KMS-11 (cell line): Measurements from ENCODE around the gene LILRB1.

Source experiments
- H2AFZ ChIP-seq: fragments of 200-600 bp; sonication (generic); 2 replicates; pipeline ENCODE4 v1.6.1; 2016; ENCODE audit warnings: antibody characterized with exemption, mixed run types, low read depth
- H3K27ac ChIP-seq: fragments of 200-600 bp; sonication (generic); 2 replicates; pipeline ENCODE4 v1.6.1; 2016; ENCODE audit warnings: mild to moderate bottlenecking, mixed run types
- H3K27me3 ChIP-seq: fragments of 200-600 bp; sonication (generic); 2 replicates; pipeline ENCODE4 v1.6.1; 2017; ENCODE audit warnings: mild to moderate bottlenecking, low read depth, mixed run types, moderate library complexity; ENCODE audit not compliant: insufficient read depth
- H3K36me3 ChIP-seq: fragments of 200-600 bp; sonication (generic); 2 replicates; pipeline ENCODE4 v1.6.1; 2017; ENCODE audit warnings: mild to moderate bottlenecking, mixed run types; ENCODE audit not compliant: insufficient read depth
- H3K4me1 ChIP-seq: fragments of 200-600 bp; sonication (generic); 2 replicates; pipeline ENCODE4 v1.6.1; 2016; ENCODE audit warnings: mild to moderate bottlenecking, low read depth, mixed run types; ENCODE audit not compliant: poor library complexity, severe bottlenecking
- H3K4me2 ChIP-seq: fragments of 200-600 bp; sonication (generic); 2 replicates; pipeline ENCODE4 v1.7.0; 2016; ENCODE audit warnings: mild to moderate bottlenecking, mixed run types
- H3K4me3 ChIP-seq: fragments of 200-600 bp; sonication (generic); IDR thresholded peaks from 2 replicates; pipeline ENCODE4 v1.6.1; 2017; ENCODE audit warnings: low read depth, low read length, mixed read lengths; ENCODE audit not compliant: insufficient read depth
- H3K79me2 ChIP-seq: fragments of 200-600 bp; sonication (generic); 2 replicates; pipeline ENCODE4 v1.6.1; 2016; ENCODE audit warnings: low read depth, mixed run types; ENCODE audit not compliant: insufficient read depth
- H3K9ac ChIP-seq: fragments of 200-600 bp; sonication (generic); 2 replicates; pipeline ENCODE4 v1.6.1; 2016; ENCODE audit warnings: mild to moderate bottlenecking, mixed run types
- H4K20me1 ChIP-seq: fragments of 200-600 bp; sonication (generic); 2 replicates; pipeline ENCODE4 v1.6.1; 2016; ENCODE audit warnings: mild to moderate bottlenecking, mixed run types; ENCODE audit not compliant: insufficient read depth
- TF ChIP-seq, protein P1 (sequence below): fragments of 200-600 bp; sonication (generic); conservative IDR thresholded peaks from 2 replicates; pipeline ENCODE4 v1.6.1; 2017; ENCODE audit warnings: low read depth, mild to moderate bottlenecking, antibody characterized with exemption, low read length, moderate library complexity, mixed read lengths

The LILRB1 gene

DNA sequence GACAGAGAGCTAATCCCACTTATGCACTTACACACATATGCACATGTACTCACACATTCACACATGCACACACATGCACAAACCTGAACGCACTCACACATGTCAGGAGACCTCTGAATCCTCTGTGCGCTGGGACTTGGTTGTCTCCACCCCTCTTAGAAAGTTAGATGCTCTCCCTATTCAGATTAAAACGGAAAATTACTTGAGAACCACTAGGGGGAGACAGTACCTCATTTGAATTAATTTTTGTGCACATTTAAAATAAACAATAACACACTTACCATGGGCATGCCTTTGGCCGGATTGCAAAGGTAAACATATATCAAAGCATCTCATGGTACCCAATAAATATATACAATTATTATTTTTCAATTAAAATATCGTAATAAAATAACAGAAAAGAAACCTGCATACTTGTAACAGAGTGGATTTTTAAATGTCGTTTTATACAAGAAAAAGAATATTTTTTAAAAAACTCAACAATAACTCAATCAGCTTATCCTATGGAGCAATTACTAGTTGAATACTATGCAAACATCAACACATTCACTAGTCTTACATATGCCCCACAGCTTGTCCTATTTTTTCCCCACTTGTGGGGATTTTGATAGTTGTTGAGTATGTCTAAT lies 23.0 kb downstream of the LILRB1 start:
- H4K20me1 ChIP-seq = no peaks in the 10 kb centered on the region
- no peak overlapping the region for H3K9ac ChIP-seq
- no peaks in the 10 kb centered on the region for H3K36me3 ChIP-seq
- H3K4me2 ChIP-seq = no peak overlapping the region
- H3K4me3 ChIP-seq = no peak overlapping the region
- no peak overlapping the region for H3K27ac ChIP-seq
- H2AFZ ChIP-seq = no peak overlapping the region
- no peaks in the 10 kb centered on the region for H3K79me2 ChIP-seq
- H3K27me3 ChIP-seq = peaks cover 14% of the 10 kb centered on the region; the same call in 1 of the 2 replicates
- TF ChIP-seq, protein P1, sequence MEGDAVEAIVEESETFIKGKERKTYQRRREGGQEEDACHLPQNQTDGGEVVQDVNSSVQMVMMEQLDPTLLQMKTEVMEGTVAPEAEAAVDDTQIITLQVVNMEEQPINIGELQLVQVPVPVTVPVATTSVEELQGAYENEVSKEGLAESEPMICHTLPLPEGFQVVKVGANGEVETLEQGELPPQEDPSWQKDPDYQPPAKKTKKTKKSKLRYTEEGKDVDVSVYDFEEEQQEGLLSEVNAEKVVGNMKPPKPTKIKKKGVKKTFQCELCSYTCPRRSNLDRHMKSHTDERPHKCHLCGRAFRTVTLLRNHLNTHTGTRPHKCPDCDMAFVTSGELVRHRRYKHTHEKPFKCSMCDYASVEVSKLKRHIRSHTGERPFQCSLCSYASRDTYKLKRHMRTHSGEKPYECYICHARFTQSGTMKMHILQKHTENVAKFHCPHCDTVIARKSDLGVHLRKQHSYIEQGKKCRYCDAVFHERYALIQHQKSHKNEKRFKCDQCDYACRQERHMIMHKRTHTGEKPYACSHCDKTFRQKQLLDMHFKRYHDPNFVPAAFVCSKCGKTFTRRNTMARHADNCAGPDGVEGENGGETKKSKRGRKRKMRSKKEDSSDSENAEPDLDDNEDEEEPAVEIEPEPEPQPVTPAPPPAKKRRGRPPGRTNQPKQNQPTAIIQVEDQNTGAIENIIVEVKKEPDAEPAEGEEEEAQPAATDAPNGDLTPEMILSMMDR = peak; percentile 71
- H3K4me1 ChIP-seq = no peaks in the 10 kb centered on the region

DNA sequence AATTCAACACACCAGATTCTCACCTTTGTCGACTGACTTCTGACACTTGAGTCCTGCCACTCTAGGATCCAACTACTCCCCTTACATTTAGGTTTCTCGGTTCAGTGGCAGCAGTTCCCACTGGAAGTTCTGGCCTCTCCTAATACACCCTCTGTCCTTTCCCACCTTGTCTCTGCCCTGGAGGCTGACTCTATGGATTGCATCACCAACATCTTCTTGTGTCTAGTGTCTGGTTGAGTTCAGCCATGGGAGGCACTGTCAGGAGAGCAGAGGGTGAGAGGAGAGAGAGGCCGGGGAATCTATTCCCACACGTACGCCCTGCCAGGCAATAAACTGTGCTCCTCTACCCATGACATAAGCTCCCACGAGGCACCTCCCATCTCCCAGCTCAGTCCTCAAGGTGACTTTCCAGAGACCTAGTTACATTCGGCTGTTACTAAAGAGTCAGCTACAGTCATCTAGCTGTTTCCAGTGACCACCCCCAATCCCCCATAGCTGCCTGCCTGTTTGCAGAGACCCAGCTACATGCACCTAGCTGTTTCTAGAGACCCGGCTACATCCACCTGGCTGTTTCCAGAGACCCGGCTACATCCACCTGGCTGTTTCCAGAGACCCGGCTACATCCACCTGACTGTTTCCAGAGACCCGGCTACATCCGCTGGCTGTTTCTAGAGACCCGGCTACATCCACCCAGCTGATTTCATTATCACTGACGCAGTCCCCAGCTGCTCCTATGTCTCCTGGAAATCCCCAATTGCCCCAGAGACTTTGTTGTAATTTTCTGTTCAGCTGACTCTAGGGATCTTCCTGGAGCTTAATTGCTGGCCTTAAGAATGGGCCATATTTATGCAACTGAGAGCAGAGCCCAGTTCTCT lies 24.4 kb downstream of the LILRB1 start:
- Histone ChIP-seq H3K79me2 (no peaks in the 10 kb centered on the region), H3K27ac (no peak overlapping the region), H3K9ac (no peak overlapping the region), H3K27me3 (peaks cover 8% of the 10 kb centered on the region; the same call in 1 of the 2 replicates), H3K4me2 (no peak overlapping the region), H4K20me1 (no peaks in the 10 kb centered on the region), H3K4me3 (no peak overlapping the region), H3K36me3 (no peaks in the 10 kb centered on the region), H2AFZ (no peak overlapping the region), H3K4me1 (no peaks in the 10 kb centered on the region)
- TF ChIP-seq, protein P1 = no peak

DNA sequence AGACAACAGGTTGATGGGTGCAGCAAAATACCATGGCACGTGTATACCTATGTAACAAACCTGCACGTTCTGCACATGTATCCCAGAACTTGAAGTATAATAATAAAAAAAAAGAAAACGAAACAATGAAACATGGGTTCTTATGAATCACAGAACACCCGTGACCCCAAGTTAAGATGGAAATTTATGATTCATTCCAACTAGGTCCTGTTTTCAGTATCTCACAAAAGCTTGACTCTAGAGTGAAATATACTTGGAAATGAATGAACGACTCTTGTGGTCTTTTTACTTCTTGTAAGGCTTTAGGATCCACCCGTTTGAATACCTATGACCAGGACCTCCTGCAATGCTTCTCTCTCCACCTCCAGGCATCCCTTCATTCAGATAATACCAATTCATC lies 29.0 kb downstream of the LILRB1 start:
- Histone ChIP-seq H3K36me3 (no peaks in the 10 kb centered on the region), H3K4me1 (no peaks in the 10 kb centered on the region), H3K27ac (no peak overlapping the region), H4K20me1 (no peaks in the 10 kb centered on the region), H3K4me3 (no peak overlapping the region), H3K79me2 (no peaks in the 10 kb centered on the region), H2AFZ (no peak overlapping the region), H3K9ac (no peak overlapping the region), H3K4me2 (no peak overlapping the region), H3K27me3 (peaks cover 12% of the 10 kb centered on the region; the same call in 1 of the 2 replicates)
- TF ChIP-seq, protein P1 = no peak

DNA sequence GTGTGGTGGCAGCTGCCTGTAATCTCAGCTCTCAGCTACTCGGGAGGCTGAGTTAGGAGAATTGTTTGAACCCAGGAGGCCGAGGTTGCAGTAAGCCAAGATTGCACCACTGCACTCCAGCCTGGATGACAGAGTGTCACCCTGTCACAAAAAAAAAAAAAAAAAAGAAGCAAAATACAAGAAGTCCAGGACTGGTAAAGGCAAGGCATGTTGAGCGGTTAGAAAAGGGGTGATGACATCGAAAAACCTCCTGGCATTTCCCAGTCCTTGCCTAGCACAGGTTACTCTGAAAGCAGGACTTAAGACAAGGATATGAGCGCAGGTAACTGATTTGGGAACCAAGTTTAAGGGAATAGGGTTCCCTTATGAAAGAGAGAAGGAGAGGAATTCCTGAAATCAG lies 30.0 kb downstream of the LILRB1 start:
- Histone ChIP-seq H3K36me3 (no peaks in the 10 kb centered on the region), H3K27ac (no peak overlapping the region), H3K4me2 (no peak overlapping the region), H3K4me1 (no peaks in the 10 kb centered on the region), H3K9ac (no peak overlapping the region), H2AFZ (no peak overlapping the region), H3K4me3 (no peak overlapping the region), H3K79me2 (no peaks in the 10 kb centered on the region), H3K27me3 (peaks cover 7% of the 10 kb centered on the region; the same call in 1 of the 2 replicates), H4K20me1 (no peaks in the 10 kb centered on the region)
- TF ChIP-seq, protein P1 = no peak
